ENCODE results near the gene STK39. TPM values are rescaled to one million over a fixed set of nuclear protein-coding genes. Genes with fewer than 3 reads are reported as not detected.

STK39 gene
- total and polyA plus RNA-seq, 11 donors, result 13.1 to 40.1 (median 21.5) TPM

- TF ChIP-seq POLR2A (IDR thresholded peaks at IDR 0.05) (no peak), CTCF (IDR thresholded peaks at IDR 0.05) (no peak)
- WGBS, 4 donors, result 92 to 100% (median 96%) methylated on average over 1 of the region's 1 CpG
- Histone ChIP-seq H3K27me3 (no peaks in the 10 kb centered on the region), H3K4me3 (no peak overlapping the region), H3K4me1 (peaks cover 0 to 22% (median 0%) of the 10 kb centered on the region in 12 donors), H3K9me3 (no peaks in the 10 kb centered on the region), H3K27ac (no peak overlapping the region), H3K36me3 (no peaks in the 10 kb centered on the region)
- ATAC-seq, result no peak
- no peak for DNase-seq
- intact Hi-C loops (cut with DNase I), result no loop called here
Measured at GRCh38 chr2:168089200-168089599, 158.2 kb downstream of the STK39 start.

- no peaks in the 10 kb centered on the region for H3K27me3 ChIP-seq
- no peak for DNase-seq
- no peak for ATAC-seq
- no peaks in the 10 kb centered on the region for H3K9me3 ChIP-seq
- no peak overlapping the region for H3K27ac ChIP-seq
- no peaks in the 10 kb centered on the region for H3K36me3 ChIP-seq
- intact Hi-C loops (cut with DNase I), result no loop called here
- H3K4me1 ChIP-seq, result peaks cover 0 to 22% (median 0%) of the 10 kb centered on the region in 12 donors
- TF ChIP-seq POLR2A (IDR thresholded peaks at IDR 0.05) (no peak), CTCF (IDR thresholded peaks at IDR 0.05) (no peak)
- no peak overlapping the region for H3K4me3 ChIP-seq
- WGBS, 4 donors, result 90 to 96% (median 93%) methylated on average over 4 of the region's 4 CpGs
Measured at GRCh38 chr2:168087401-168087800, 160.0 kb downstream of the STK39 start.

GRCh38 chr2:168086851-168087250 lies 160.5 kb downstream of the STK39 start:
- no peak overlapping the region for H3K4me3 ChIP-seq
- ATAC-seq (no peak), DNase-seq (no peak)
- WGBS, 4 donors, result 66 to 83% (median 70%) methylated on average over 5 of the region's 5 CpGs
- H3K27ac ChIP-seq, result no peak overlapping the region
- TF ChIP-seq POLR2A (IDR thresholded peaks at IDR 0.05) (no peak), CTCF (IDR thresholded peaks at IDR 0.05) (no peak)
- intact Hi-C loops (cut with DNase I), result no loop called here
- no peaks in the 10 kb centered on the region for H3K36me3 ChIP-seq
- peaks cover 0 to 22% (median 0%) of the 10 kb centered on the region in 12 donors for H3K4me1 ChIP-seq
- H3K9me3 ChIP-seq, result no peaks in the 10 kb centered on the region
- H3K27me3 ChIP-seq, result no peaks in the 10 kb centered on the region

GRCh38 chr2:168085801-168086361 lies 161.5 kb downstream of the STK39 start:
- Histone ChIP-seq H3K4me1 (peaks cover 0 to 22% (median 0%) of the 10 kb centered on the region in 12 donors), H3K36me3 (no peaks in the 10 kb centered on the region), H3K4me3 (no peak overlapping the region), H3K27ac (no peak overlapping the region), H3K27me3 (no peaks in the 10 kb centered on the region), H3K9me3 (no peaks in the 10 kb centered on the region)
- TF ChIP-seq CTCF (IDR thresholded peaks at IDR 0.05) (no peak), POLR2A (IDR thresholded peaks at IDR 0.05) (no peak)
- DNase-seq, result no peak
- WGBS, 4 donors, result 73 to 83% (median 81%) methylated on average over 4 of the region's 4 CpGs
- intact Hi-C loops (cut with DNase I), result no loop called here
- peak in 1 of 4 donors; percentile 15 for ATAC-seq

Measured in heart left ventricle (tissue), 16 donors.